NCI-H2171 (cell line): ENCODE data around the gene LGR6.
"Not testable (repeated sequence)": the region's sequence is repeated elsewhere in the genome, so short reads cannot be mapped to it uniquely, and the experiment has no call there.

Experiments used
- DNase-seq: peaks from one replicate; lab custom pipeline; 2025; lab: John Stamatoyannopoulos, UW

The LGR6 gene

GRCh38 chr1:202221911-202222909 is 28.6 kb downstream of the LGR6 start:
- peak; percentile 74 for DNase-seq

GRCh38 chr1:202223121-202223860 is 29.7 kb downstream of the LGR6 start:
- DNase-seq, result no peak

GRCh38 chr1:202224453-202224852 is 30.9 kb downstream of the LGR6 start:
- no peak for DNase-seq

GRCh38 chr1:202225131-202225530 is 31.5 kb downstream of the LGR6 start:
- DNase-seq, result peak; percentile 37

GRCh38 chr1:202227053-202227672 is 33.6 kb downstream of the LGR6 start:
- peak; percentile 29 for DNase-seq

- DNase-seq, result no peak
These were observed 34.4 kb downstream of the LGR6 start for GRCh38 chr1:202227997-202228401.

GRCh38 chr1:202228484-202229122 is 35.0 kb downstream of the LGR6 start:
- DNase-seq, result no peak

GRCh38 chr1:202229376-202229775 is 35.8 kb downstream of the LGR6 start:
- DNase-seq, result no peak

GRCh38 chr1:202230061-202230938 is 36.7 kb downstream of the LGR6 start:
- DNase-seq, result no peak

GRCh38 chr1:202230939-202231645 is 37.5 kb downstream of the LGR6 start:
- no peak for DNase-seq

- DNase-seq, result no peak
These were observed 39.6 kb downstream of the LGR6 start for GRCh38 chr1:202233171-202233570.

- DNase-seq, result no peak
These were observed 40.2 kb downstream of the LGR6 start for GRCh38 chr1:202233804-202234203.

GRCh38 chr1:202234331-202235002 is 40.9 kb downstream of the LGR6 start:
- no peak for DNase-seq

- DNase-seq, result no peak
These were observed 41.5 kb downstream of the LGR6 start for GRCh38 chr1:202235003-202235660.

- peak; percentile 58 for DNase-seq
These were observed 42.5 kb downstream of the LGR6 start for GRCh38 chr1:202235856-202236837.

- DNase-seq, result peak; percentile 32
These were observed 43.5 kb downstream of the LGR6 start for GRCh38 chr1:202237052-202237451.

- DNase-seq, result no peak
These were observed 45.3 kb downstream of the LGR6 start for GRCh38 chr1:202238914-202239313.

GRCh38 chr1:202240226-202240625 is 46.6 kb downstream of the LGR6 start:
- DNase-seq, result not testable (repeated sequence)
